ENCODE results near the gene LRRC15.

The LRRC15 gene

DNA sequence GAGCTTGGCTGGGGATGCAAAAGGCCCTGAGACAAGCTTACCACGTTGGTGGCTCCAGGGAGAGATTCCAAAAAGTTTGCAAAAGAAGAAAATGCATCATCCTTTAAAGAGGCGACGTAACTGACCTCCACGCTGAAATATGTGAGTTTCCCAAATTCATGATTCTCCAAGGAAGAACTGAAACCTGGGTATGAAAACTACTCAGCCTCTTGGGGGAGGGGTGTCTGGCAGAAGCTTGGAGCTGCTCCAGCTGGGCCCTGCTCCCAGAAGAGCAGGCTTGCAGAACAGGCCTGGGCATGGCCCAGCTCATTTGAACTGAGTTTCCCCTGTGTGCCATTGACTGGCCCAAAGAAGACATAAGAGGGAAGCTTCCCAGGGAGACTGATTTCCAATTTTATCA lies 39.0 kb downstream of the LRRC15 start:
- no peak for DNase-seq

DNA sequence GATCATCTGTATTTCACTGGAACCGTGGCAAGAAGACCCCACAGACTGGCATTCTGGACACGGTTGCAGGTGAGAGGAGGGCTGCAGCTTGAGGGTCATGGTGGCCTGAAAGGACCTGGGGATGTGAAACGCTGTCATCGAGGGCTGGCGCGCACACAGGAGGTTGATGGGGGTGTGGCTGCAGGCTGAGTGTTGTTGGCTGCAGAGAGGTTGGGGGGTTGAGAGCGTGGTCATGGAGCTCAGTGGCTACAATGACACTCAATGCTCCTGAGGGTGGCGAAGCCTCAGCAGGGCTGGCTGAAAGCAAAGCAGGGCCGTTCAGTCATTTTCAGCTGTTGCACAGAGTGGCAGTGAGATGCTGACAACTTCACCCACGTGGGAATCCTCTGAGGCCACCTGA lies 39.4 kb downstream of the LRRC15 start:
- no peak for DNase-seq

DNA sequence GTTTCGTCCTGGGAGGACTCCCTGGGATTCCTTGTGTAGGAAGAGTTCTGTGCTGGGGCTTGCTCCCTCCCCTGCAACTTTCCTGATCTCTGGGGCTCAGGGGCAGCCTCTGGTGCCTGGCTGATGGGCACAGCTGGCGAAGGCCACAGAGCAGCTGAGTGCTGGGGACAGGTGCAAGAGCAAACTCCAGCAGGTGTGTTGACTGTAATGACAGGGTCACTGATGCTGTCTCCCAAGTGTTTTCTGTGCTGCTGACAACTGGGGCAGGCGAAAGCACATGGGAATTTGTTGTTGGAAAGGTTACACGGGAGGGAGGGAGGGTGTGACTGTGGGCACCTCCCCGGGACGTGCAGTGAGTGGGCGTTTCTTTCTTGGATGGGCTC lies 40.0 kb downstream of the LRRC15 start:
- DNase-seq: no peak

DNA sequence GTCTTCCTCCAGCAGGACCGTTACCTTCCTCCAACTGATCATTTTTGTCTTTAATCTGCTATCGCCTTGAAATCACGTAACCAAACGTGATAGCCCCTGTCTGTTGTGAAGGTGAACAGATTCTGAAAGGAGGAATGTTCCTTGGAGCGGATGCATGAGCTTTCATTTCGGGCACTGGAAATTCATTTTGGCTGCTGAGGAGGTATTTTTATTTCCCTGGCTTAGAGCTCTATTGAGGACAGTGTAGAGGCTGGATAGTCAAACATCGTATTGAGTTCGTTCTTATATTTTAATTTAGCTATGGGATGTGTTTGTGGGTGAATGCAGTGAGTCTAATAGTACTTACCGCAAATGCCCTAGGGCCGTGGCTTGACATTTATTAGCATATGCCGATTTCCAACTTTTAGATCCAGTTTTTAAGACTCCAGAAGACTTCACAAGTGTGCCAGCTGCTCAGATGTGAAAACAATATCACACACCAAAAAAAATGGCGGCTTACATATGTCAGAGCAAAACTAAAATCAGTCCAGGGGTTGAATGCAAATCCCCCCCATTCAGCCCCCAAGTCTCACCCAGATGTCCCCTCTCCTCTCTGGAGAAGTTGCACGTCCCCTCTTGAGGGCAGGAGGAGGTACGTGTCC lies 40.5 kb downstream of the LRRC15 start:
- DNase-seq: no peak

DNA sequence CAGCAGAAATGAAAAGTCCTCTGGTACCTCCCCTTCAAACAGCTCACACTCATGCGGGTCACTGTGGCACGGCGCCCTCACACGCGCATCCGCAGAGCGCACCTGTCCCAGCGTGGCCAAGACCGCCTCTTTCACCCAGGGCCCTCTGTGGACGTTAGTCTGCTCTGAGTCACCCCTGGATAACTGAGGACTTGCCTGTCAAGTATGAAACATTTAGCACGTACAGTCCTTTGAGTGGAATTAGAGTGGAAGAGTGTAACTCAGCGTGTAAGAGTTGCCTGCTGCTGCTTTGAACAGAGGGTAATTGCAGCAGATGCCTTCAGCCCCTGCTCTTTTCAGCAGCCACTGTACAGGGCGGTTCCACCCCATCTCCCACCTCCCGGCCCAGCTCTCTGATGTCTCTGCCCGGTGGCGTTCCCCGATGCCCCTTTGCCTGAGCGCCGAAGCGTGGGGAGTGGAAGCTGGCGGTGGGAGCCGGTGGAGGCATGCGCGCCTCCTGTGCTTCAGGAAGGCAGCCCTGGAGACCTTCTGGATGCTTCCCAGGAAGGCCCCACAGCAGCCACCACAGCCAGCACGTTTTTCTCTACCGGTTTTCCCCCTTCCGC lies 41.4 kb downstream of the LRRC15 start:
- no peak for DNase-seq

DNA sequence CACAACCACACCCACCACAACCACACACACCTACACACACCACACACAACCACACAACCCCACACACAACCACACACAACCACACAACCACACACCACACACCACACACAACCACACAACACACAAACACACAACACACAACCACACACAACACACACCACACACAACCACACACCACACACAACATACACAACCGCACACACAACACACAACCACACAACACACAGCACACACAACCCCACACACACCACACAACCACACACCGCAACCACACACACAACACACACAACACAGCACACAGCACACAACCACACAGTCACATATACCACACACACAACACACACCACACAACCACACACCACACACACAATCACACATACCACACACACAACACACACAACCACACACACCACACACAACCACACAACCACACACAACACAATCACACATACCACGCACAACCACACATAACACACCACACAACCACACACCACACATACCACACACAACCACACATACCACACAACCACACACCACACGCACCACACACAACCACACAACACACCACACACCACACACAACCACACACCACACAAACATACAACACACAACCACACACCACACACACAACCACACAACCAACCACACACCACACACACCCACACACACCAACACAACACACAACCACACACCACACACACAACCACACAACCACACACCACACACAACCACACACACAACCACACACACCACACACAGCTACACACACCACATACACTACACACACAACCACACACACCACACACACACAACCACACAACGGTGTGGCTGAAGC lies 42.1 kb downstream of the LRRC15 start:
- no peak for DNase-seq

DNA sequence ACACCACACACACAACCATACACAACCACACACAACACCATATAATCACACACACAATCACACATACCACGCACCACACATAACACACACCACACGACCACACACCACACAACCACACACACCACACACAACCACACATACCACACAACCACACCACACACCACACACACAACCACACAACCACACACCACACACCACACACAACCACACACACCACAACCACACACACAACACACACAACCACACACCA lies 42.6 kb downstream of the LRRC15 start:
- DNase-seq: no peak

DNA sequence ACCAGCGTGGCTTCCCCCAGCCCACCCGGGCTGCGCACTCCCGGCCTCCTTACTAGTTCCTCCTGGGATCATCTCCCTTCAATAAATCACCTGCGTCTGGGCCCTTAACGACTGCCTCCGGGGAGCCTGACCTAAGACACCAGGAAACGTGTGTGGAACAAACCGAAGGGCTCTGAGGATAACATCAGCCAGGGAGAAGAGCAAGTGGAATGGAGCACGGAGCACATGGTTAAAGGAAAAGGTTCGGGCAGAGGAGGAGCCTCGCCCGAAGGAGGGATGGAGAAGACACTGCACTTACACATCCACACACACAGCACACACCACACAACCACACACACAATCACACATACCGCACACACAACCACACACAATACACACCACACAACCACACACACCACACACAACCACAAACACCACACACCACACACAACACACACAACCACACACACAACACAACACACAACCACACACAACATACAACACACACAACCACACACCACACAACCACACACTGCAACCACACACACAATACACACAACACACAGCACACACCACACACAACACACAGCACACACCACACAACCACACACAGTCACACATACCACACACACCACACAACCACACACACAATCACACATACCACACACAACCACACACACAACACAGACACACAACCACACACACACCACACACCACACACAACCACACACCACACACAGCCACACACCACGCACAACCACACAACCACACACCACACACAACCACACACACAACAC lies 43.2 kb downstream of the LRRC15 start:
- DNase-seq: no peak

DNA sequence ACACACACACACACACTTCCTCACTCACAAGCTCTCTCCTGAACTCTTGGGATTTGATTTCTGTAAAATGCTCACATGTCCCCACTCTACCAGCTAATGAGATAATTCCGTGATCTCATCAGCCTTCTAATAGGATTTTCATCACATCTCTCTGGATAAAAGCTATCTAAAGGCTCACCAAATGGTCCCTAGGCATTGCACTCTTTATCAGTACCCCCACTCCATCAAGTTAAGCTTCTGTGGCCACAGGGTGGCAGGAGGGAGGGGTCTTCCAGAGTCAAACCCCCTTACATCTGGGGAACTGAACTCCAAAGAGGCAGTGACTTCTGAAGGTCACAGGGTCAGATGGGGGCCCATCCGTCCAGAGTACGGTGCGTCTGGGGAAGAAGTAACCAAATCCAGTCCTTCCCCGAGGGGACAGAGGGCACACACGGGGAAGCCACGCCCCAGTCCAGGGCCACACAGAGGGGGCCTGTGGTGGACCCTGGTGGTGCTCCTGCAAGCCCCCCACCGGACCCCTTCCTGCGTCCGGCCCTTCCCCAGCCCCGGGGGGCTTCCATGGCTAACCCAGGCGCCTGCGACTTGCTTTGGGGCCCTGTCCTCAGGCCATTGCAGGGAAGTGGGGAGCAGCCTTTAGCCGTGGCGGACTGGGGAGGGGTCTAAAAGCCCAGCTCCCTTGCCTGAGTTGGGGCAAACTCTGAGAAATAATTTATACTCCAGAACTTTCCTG lies 44.0 kb downstream of the LRRC15 start:
- no peak for DNase-seq

DNA sequence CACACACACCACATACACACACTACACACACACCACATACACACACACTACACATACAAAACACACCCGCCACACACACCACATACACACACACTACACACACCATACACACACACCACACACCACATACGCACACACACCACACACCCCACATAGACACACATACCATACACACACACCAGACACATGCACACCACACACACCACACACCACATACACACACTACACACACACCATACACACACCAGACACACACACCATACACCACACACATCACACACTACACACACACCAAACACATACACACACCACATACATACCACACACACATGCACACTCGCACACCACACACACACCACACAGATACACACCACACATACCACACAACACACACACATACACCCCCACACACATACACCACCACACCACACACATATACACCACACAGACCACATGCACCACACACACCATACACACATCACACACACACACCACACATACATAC lies 44.7 kb downstream of the LRRC15 start:
- no peak for DNase-seq

DNA sequence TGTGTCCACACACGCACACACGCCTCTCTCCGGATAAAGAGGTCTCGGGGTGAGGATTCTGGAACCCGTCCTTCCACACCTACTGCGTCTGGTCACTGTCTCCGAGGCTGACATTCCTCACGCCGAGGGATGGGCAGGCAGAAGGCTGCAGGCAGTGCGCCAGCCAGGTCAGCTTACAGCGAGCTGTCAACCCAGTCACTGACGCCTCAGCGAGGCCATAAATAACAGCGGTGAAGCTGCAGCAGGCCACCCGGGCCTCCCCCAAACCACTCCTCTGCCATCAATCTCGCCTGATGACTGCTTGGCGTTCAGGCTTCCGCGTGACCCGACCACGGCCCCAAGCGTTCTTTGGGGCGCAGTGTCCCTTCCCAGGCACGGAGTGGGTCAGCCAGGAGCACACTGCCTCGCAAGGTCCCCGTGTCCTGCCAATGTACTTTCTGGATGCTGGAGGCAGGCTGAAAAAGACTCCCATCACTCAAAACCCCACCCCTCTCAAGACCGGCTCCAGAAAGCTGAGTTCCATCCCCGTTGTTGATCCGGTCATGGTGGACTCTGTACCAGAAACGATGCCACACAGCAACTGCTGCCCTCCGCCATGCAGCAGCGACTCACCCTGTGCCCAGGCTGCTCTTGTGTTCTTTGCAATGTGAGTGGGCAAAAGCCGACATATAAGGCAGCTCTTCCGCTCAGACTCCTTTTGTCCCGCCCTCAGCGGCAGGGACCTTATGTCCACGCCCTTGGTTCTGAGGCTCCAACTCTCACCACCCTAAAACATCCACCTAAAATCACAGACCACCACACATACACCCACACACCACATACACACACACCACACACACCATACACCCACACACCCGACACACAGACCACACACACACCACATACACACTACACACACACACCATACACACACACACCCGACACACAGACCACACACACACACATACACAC lies 45.5 kb downstream of the LRRC15 start:
- peak; percentile 25 for DNase-seq

DNA sequence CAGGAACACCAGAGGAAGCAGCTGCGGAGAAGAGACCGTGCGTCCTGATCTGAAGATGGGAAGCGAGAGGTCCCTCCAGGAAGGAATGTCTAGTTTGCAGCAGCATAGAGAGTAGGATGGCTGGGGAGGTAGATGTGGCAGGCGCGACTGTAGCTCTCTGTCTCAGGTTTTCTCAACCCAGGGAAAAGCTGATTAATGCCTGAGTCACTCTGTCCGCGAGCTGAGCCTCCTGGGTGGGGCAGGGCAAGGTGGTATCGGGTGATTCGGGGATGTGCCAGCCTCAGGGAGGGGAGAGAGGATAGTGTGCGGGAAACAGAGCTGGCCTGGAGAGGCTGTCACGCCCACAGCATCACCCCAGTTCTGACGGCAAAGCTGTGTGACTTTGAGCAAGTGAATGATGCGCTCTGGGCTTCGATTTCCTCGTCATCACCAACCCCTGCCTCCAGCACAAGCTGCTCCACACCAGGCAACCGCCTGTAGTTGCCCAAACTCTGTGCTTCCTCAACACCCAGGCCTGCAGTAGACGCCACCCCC lies 46.8 kb downstream of the LRRC15 start:
- no peak for DNase-seq

DNA sequence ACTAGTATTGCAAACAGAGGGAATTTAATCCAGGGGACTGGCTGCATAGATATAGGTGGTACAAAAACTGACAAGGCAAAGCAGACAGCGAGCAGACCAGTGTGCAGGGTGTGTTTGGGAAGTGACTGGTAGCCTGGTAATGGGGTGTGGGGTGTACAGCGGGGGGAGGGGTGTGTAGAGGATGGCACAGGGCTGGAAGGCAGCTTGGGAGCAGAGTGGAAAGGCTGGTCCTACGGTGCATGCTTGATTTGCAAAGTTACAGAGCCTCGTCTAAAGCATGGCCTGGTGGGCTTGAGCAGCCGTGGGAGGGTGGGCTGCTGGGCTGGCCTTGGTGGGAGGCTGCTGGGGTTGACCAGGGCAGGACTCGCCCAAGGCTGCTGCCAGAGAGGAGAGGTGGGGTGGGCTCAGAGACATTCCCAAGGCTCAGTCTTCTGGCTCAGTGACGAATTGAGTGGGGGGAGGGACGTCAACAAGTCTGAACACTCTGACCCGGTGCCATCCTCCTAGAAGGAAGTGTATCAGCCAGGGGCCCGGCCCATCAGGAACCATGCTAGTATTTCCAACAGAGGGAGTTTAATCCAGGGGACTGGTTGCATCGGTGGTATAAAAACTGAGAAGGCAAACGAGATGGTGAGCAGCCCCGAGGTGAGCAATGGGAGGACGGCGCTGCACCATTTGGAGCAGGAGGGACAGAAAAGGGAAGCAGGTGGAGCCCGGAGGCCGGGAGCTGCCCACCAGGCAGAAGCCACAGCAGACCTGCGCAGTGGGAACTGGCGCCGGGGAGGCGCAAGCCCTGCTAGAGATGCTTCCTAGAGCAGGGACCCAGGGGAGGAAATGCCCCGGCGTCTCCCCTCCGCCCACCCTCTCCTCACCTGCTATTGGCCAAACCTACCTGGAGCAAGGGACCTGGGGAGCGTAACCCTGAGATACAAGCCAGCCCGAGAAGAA lies 47.6 kb downstream of the LRRC15 start:
- no peak for DNase-seq

DNA sequence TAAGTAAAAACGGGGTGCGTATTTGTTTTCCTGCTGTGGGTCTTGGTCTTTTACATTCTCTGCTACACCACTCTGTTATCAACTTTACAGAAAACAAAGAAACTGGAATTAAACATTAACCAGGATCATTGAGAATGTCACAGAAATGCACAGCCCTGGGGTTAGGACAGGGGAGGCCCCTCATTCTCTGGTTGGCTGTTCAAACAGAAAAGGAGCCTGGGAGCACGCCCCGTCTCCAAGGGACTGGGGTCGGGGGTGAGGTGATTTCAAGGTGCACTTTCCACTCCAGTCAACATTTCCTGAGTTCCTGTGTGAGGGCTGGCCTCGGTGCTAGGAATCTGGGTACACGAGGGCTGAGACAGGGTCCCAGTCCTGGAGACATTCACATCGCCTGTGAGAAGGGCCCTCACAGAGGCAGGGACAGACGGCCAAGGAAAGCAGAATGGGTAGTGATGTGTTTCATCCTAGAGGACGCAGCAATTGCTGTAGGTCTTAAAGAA lies 48.7 kb downstream of the LRRC15 start:
- no peak for DNase-seq

DNA sequence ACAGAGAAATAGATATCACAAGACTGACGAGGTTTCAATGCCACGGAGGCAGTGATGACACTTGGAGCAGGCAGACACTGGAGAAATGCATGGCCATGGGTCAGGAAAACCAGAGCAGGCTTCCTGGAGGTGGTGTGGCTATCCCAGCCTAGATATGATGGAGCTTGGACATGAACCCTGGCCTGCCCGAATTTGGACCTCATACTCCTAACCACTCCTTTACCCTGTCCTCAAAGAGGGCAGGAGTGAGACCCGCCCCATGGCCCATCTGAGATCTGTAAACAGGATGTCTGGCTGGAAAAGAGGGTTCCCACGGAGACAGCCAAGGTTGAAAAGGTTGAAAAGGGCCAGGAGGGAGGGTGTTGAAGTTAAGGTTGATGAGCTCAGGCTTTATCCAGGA lies 49.4 kb downstream of the LRRC15 start:
- no peak for DNase-seq

DNA sequence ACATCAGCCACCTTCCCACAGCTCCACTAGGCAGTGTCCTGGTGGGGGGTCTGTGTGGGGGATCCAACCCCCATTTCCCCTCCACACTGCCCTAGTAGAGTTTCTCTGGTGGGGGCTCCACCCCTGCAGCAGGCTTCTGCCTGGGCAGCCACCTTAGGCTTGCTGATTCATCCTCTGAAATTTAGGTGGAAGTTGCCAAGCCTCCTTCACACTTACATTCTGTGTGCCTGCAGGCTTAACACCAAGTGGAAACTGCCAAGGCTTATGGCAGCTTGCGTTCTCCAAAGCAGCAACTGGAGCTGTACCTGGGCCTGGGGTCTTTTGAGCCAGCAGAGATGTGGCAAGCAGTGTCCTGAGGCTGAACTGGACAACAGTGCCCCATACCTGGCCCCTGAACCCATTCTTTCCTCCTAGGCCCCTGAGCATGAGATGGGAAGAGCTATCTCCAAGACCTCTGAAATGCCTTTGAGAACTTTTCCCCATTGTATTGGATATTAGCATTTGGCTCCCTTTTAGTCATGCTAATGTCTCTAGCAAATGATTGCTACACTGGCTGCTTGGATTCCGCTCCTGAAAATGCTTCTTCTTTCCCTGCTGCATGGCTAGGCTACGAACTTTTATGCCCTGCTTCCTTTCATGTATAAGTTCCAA lies 50.9 kb downstream of the LRRC15 start:
- DNase-seq: no peak

DNA sequence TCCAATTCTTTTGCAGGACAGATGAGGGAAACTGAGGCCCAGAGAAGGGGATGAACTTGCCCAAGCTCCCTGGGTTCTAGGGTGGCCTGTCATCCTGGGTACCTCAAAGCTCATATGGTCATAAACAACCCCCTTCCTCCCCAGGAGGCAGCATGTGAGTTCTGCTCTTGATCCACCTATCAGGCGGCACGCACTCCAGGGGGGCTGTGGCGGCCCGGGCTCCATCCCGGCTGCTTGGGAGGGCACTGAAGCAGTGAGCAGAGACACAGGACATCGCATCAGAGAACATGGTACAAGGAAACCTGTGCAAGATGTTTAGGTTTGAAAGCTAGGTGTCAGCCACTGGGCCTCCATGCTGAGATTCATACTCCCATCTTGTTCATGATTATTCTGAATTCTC lies 52.6 kb downstream of the LRRC15 start:
- no peak for DNase-seq

DNA sequence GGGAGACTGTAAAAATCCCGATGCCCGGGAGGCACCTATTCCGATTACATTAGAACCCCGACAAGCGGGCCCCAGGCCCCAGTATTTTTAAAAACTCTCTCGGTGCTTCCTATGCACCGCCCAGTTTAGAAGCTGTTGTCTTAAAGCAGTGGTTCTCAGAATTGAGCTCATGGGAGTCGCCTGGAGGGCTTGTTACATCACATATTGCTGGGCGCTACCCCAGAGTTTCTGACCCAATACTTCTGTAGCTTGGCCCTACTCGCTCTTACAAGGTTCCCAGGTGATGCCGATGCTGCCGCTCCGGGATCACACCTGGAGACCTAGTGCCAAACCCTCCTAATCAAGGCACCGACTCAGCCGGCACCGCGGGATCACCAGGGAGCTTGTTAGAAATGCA lies 53.6 kb downstream of the LRRC15 start:
- no peak for DNase-seq
